ENCODE data around the gene PAPPA2.

DNA sequence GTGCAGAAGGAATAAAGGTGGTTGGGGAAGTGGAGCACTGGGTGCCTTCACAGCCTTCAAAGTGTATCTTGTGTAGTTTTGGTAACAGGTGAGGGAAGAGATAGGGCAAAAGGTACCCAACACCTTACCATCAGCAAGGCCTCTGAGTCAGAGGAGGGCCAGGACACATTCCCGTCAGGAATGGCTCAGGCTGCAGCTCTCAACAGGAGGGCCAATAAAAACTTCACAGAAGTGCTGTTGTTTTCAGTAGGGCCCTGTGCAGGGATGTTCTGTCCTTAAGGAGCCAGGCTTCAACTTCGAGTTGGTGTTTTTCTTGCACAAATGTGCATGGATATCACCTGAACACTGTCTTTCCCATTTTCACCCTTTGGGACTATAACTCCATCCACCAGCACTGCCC is 368.2 kb downstream of the PAPPA2 start:
- TF ChIP-seq, protein P1, sequence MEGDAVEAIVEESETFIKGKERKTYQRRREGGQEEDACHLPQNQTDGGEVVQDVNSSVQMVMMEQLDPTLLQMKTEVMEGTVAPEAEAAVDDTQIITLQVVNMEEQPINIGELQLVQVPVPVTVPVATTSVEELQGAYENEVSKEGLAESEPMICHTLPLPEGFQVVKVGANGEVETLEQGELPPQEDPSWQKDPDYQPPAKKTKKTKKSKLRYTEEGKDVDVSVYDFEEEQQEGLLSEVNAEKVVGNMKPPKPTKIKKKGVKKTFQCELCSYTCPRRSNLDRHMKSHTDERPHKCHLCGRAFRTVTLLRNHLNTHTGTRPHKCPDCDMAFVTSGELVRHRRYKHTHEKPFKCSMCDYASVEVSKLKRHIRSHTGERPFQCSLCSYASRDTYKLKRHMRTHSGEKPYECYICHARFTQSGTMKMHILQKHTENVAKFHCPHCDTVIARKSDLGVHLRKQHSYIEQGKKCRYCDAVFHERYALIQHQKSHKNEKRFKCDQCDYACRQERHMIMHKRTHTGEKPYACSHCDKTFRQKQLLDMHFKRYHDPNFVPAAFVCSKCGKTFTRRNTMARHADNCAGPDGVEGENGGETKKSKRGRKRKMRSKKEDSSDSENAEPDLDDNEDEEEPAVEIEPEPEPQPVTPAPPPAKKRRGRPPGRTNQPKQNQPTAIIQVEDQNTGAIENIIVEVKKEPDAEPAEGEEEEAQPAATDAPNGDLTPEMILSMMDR (IDR thresholded peaks at IDR 0.05) = no peak
- TF ChIP-seq POLR2A (IDR thresholded peaks at IDR 0.05) = no peak
